Measurements from ENCODE around the gene PEDS1.

GRCh38 chr20:50196248-50196647 is 42.7 kb upstream of the PEDS1 start:
- no peak for TF ChIP-seq REST (IDR thresholded peaks at IDR 0.05; ENCODE audit: insufficient read depth in 1 of 2, low read depth in 2 of 2, low read length in 2 of 2)
- TF ChIP-seq FOXP2 (optimal IDR thresholded peaks at IDR 0.05; ENCODE audit: borderline replicate concordance, extremely low read depth, extremely low read length, insufficient read depth) = no peak
- no peak for TF ChIP-seq POLR2AphosphoS5 (IDR thresholded peaks at IDR 0.05; ENCODE audit: low read depth, low read length)
- TF ChIP-seq SIN3A (IDR thresholded peaks at IDR 0.05; ENCODE audit: borderline replicate concordance, insufficient read depth, low read length) = no peak
- TF ChIP-seq TAF1 (IDR thresholded peaks at IDR 0.05; ENCODE audit: borderline replicate concordance, insufficient read depth, low read length) = no peak

Data from PFSK-1 (cell line).